Measurements from ENCODE around the gene TNFRSF12A. TPM values are rescaled to one million over a fixed set of nuclear protein-coding genes. Genes with fewer than 3 reads are reported as not detected.
A peak's percentile ranks its signal among the peaks of the same experiment; 100 is the strongest.
"Not testable (repeated sequence)": the region's sequence is repeated elsewhere in the genome, so short reads cannot be mapped to it uniquely, and the experiment has no call there.

Gene TNFRSF12A
- total and polyA plus RNA-seq, 4 donors, result 60.4 to 271 (median 95.7) TPM

DNA sequence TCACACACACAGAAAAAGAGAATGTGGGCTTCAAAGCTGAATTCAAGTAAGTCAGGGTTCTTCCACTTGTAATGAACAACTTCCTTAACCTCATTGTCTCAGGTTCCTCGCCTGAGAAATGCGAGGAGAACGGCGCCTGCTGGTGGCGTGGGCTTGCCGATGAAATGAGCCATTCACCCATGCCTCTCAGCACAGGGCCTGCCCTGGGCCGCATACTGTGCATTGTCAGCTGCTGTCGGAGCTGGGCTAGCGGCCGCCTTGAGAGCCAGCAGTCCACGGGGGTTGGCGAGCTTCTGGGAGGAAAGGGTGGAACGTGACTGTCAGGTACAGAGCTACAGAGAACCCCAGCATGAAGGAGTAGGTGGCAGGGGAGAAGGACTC is 33.2 kb downstream of the TNFRSF12A start:
- intact Hi-C loops (cut with DNase I); H3K9me3 ChIP-seq (ENCODE audit: control insufficient read depth, low read length); H3K27ac ChIP-seq (ENCODE audit: low read depth in 1 of 2, low read length in 2 of 2): not testable (repeated sequence)

GRCh38 chr16:3054965-3055733 is 35.0 kb downstream of the TNFRSF12A start:
- DNase-seq (no peak), ATAC-seq (ENCODE audit: low FRiP score) (no peak)
- no peaks in the 10 kb centered on the region for H3K36me3 ChIP-seq (ENCODE audit: control insufficient read depth in 1 of 2, insufficient read depth in 2 of 2, low read length in 1 of 2)
- intact Hi-C loops (cut with DNase I), result loop anchor here (5.0 kb wide), 3 partner anchors 52 to 112 kb away; no protein-coding TSS in a partner anchor
- no peak overlapping the region for H3K4me3 ChIP-seq (ENCODE audit: low read length in 2 of 2)
- no peaks in the 10 kb centered on the region for H3K27me3 ChIP-seq (ENCODE audit: control insufficient read depth in 1 of 2, insufficient read depth in 2 of 2, low read length in 1 of 2)
- no peaks in the 10 kb centered on the region for H3K4me1 ChIP-seq (ENCODE audit: control insufficient read depth in 1 of 2, insufficient read depth in 2 of 2, low read length in 2 of 2)
- 80 to 83% methylated on average over 17 of the region's 17 CpGs for WGBS, 2 donors
- no peak overlapping the region for H3K27ac ChIP-seq (ENCODE audit: low read depth in 1 of 2, low read length in 2 of 2)
- H3K9me3 ChIP-seq (ENCODE audit: control insufficient read depth, low read length), result no peaks in the 10 kb centered on the region

More for the DNA sequence above, 33.2 kb downstream of the TNFRSF12A start:
- 90 to 91% methylated on average over 13 of the region's 13 CpGs for WGBS, 2 donors
- H3K4me1 ChIP-seq (ENCODE audit: control insufficient read depth in 1 of 2, insufficient read depth in 2 of 2, low read length in 2 of 2); H3K4me3 ChIP-seq (ENCODE audit: low read length in 2 of 2); ATAC-seq (ENCODE audit: low FRiP score); H3K36me3 ChIP-seq (ENCODE audit: control insufficient read depth in 1 of 2, insufficient read depth in 2 of 2, low read length in 1 of 2); H3K27me3 ChIP-seq (ENCODE audit: control insufficient read depth in 1 of 2, insufficient read depth in 2 of 2, low read length in 1 of 2); DNase-seq: not testable (repeated sequence)

- not testable (repeated sequence) for ATAC-seq (ENCODE audit: low FRiP score); H3K4me1 ChIP-seq (ENCODE audit: control insufficient read depth in 1 of 2, insufficient read depth in 2 of 2, low read length in 2 of 2); H3K27me3 ChIP-seq (ENCODE audit: control insufficient read depth in 1 of 2, insufficient read depth in 2 of 2, low read length in 1 of 2); H3K9me3 ChIP-seq (ENCODE audit: control insufficient read depth, low read length); DNase-seq; H3K27ac ChIP-seq (ENCODE audit: low read depth in 1 of 2, low read length in 2 of 2); H3K36me3 ChIP-seq (ENCODE audit: control insufficient read depth in 1 of 2, insufficient read depth in 2 of 2, low read length in 1 of 2); H3K4me3 ChIP-seq (ENCODE audit: low read length in 2 of 2)
- 54 to 55% methylated on average over 9 of the region's 9 CpGs for WGBS, 2 donors
- intact Hi-C loops (cut with DNase I), result loop anchor here (5.0 kb wide), 3 partner anchors 52 to 112 kb away; no protein-coding TSS in a partner anchor
Measured at GRCh38 chr16:3055734-3056115, 35.6 kb downstream of the TNFRSF12A start.

DNA sequence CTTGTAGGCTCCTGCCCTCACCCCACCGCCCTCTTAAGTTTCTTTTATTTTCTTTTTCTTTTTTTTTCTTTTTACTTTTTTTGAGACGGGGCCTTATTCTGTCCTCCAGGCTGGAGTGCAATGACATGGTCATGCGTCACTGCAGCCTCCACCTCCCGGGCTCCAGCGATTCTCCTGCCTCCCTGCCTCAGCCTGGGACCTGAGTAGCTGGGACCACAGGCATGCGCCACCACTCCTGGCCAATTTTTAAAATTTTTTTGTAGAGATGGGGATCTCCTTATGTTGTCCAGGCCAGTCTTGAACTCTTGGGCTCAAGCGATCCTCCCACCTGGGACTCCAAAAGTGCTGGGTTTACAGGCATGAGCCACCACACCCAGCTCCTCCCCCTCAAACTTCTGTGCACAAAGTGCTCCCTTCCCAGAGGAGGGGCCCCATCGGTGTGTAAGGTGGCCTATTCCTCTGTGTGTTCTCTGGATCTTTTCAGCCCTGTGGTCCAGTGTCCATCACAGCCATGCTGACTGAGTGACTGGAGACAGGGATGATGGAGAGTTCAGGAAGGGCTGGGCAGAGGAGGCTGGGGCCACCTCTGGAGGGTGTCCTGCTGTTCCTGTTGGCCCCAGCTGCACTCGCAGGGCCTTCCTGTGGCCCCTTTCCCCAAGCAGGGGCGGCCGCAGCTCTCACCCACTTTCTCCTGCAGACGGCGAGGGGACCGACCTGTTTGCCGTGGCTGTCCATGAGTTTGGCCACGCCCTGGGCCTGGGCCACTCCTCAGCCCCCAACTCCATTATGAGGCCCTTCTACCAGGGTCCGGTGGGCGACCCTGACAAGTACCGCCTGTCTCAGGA is 36.4 kb downstream of the TNFRSF12A start:
- ATAC-seq (ENCODE audit: low FRiP score) (no peak), DNase-seq (no peak)
- intact Hi-C loops (cut with DNase I), result loop anchor here (5.0 kb wide), 3 partner anchors 51 to 111 kb away; no protein-coding TSS in a partner anchor
- Histone ChIP-seq H3K27ac (ENCODE audit: low read depth in 1 of 2, low read length in 2 of 2) (no peak overlapping the region), H3K4me3 (ENCODE audit: low read length in 2 of 2) (no peak overlapping the region), H3K4me1 (ENCODE audit: control insufficient read depth in 1 of 2, insufficient read depth in 2 of 2, low read length in 2 of 2) (no peaks in the 10 kb centered on the region), H3K27me3 (ENCODE audit: control insufficient read depth in 1 of 2, insufficient read depth in 2 of 2, low read length in 1 of 2) (no peaks in the 10 kb centered on the region), H3K36me3 (ENCODE audit: control insufficient read depth in 1 of 2, insufficient read depth in 2 of 2, low read length in 1 of 2) (no peaks in the 10 kb centered on the region), H3K9me3 (ENCODE audit: control insufficient read depth, low read length) (no peaks in the 10 kb centered on the region)
- WGBS, 2 donors, result 83 to 85% methylated on average over 19 of the region's 19 CpGs

DNA sequence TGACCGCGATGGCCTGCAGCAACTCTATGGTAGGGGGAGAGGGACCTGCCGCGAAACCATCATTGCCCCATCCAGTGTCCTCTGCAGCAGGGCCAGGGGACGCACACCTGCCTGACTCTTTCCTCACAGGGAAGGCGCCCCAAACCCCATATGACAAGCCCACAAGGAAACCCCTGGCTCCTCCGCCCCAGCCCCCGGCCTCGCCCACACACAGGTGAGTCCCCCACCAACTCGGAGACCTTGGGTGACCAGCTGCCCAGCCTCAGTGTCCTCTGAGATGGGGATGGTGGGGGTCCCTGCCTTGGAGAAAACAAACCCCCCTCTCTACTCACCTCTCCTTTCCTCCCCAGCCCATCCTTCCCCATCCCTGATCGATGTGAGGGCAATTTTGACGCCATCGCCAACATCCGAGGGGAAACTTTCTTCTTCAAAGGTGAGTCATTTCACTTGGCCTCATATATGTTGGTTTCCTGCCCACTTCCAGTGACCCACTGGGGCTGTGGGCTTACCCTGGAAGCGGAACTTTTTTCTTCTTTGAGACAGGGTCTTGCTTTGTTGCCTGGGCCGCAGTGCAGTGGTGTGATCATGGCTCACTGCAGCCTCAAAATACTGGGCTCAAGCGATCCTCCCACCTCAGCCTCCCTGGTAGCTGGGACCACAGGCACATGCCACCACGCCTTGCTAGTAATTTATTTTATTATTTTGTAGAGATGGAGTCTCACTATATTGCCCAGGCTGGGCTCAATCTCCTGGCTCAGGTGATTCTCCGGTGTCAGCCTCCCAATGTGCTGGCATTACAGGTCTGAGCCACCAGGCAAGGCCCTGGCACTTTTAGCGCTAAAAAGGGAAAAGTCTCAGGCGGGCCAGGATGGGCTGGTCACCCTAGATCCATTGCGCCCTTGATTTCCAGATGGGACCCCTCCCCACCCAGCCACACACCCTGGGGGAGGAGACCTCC is 37.3 kb downstream of the TNFRSF12A start:
- no peaks in the 10 kb centered on the region for H3K4me1 ChIP-seq (ENCODE audit: control insufficient read depth in 1 of 2, insufficient read depth in 2 of 2, low read length in 2 of 2)
- H3K27ac ChIP-seq (ENCODE audit: low read depth in 1 of 2, low read length in 2 of 2), result no peak overlapping the region
- no peaks in the 10 kb centered on the region for H3K36me3 ChIP-seq (ENCODE audit: control insufficient read depth in 1 of 2, insufficient read depth in 2 of 2, low read length in 1 of 2)
- H3K4me3 ChIP-seq (ENCODE audit: low read length in 2 of 2), result no peak overlapping the region
- ATAC-seq (ENCODE audit: low FRiP score) (no peak), DNase-seq (no peak)
- WGBS, 2 donors, result 92 to 94% methylated on average over 22 of the region's 22 CpGs
- intact Hi-C loops (cut with DNase I), result loop anchor here (2.0 to 5.0 kb wide), 4 partner anchors 50 to 110 kb away; no protein-coding TSS in a partner anchor
- H3K9me3 ChIP-seq (ENCODE audit: control insufficient read depth, low read length), result no peaks in the 10 kb centered on the region
- no peaks in the 10 kb centered on the region for H3K27me3 ChIP-seq (ENCODE audit: control insufficient read depth in 1 of 2, insufficient read depth in 2 of 2, low read length in 1 of 2)

DNA sequence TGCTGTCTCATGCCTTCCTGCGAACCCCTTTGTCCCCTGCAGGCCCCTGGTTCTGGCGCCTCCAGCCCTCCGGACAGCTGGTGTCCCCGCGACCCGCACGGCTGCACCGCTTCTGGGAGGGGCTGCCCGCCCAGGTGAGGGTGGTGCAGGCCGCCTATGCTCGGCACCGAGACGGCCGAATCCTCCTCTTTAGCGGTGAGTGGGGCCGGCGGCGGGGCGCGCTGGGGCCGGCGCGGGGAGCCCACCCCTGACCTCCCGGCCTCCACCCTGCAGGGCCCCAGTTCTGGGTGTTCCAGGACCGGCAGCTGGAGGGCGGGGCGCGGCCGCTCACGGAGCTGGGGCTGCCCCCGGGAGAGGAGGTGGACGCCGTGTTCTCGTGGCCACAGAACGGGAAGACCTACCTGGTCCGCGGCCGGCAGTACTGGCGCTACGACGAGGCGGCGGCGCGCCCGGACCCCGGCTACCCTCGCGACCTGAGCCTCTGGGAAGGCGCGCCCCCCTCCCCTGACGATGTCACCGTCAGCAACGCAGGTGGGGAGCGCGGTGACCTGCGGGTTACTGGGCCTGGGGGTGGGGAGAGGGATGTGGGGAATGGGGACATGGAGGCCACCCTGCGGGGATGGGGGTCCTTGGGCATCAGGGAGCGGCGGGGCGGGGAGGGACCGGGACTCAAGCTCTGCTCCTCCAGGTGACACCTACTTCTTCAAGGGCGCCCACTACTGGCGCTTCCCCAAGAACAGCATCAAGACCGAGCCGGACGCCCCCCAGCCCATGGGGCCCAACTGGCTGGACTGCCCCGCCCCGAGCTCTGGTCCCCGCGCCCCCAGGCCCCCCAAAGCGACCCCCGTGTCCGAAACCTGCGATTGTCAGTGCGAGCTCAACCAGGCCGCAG is 38.2 kb downstream of the TNFRSF12A start:
- DNase-seq (peak in 1 of 2 donors; percentile 72), ATAC-seq (ENCODE audit: low FRiP score) (peak; percentile 33)
- Histone ChIP-seq H3K27ac (ENCODE audit: low read depth in 1 of 2, low read length in 2 of 2) (no peak overlapping the region), H3K36me3 (ENCODE audit: control insufficient read depth in 1 of 2, insufficient read depth in 2 of 2, low read length in 1 of 2) (no peaks in the 10 kb centered on the region), H3K4me1 (ENCODE audit: control insufficient read depth in 1 of 2, insufficient read depth in 2 of 2, low read length in 2 of 2) (no peaks in the 10 kb centered on the region), H3K4me3 (ENCODE audit: low read length in 2 of 2) (peak overlapping the region; percentile 43 to 48), H3K27me3 (ENCODE audit: control insufficient read depth in 1 of 2, insufficient read depth in 2 of 2, low read length in 1 of 2) (no peaks in the 10 kb centered on the region), H3K9me3 (ENCODE audit: control insufficient read depth, low read length) (no peaks in the 10 kb centered on the region)
- intact Hi-C loops (cut with DNase I), result loop anchor here (1.0 to 5.0 kb wide), 5 partner anchors 49 to 109 kb away; no protein-coding TSS in a partner anchor
- WGBS, 2 donors, result 15 to 18% methylated on average over 55 to 77 of the region's 77 CpGs

GRCh38 chr16:3059041-3059722 is 39.0 kb downstream of the TNFRSF12A start:
- DNase-seq (peak; percentile 95 to 96), ATAC-seq (ENCODE audit: low FRiP score) (peak; percentile 97)
- peak overlapping the region in 1 of 2 donors; percentile 3 for H3K27ac ChIP-seq (ENCODE audit: low read depth in 1 of 2, low read length in 2 of 2)
- H3K36me3 ChIP-seq (ENCODE audit: control insufficient read depth in 1 of 2, insufficient read depth in 2 of 2, low read length in 1 of 2), result no peaks in the 10 kb centered on the region
- no peaks in the 10 kb centered on the region for H3K9me3 ChIP-seq (ENCODE audit: control insufficient read depth, low read length)
- no peaks in the 10 kb centered on the region for H3K27me3 ChIP-seq (ENCODE audit: control insufficient read depth in 1 of 2, insufficient read depth in 2 of 2, low read length in 1 of 2)
- H3K4me1 ChIP-seq (ENCODE audit: control insufficient read depth in 1 of 2, insufficient read depth in 2 of 2, low read length in 2 of 2), result no peaks in the 10 kb centered on the region
- intact Hi-C loops (cut with DNase I), result loop anchor here (1.0 to 5.0 kb wide), 5 partner anchors 48 to 108 kb away; no protein-coding TSS in a partner anchor
- H3K4me3 ChIP-seq (ENCODE audit: low read length in 2 of 2), result peak overlapping the region; percentile 43 to 48
- 1% methylated on average over 47 to 67 of the region's 67 CpGs for WGBS, 2 donors

All from aorta (tissue), 5 donors.